MCF 10A (cell line): ENCODE measurements around the gene DIP2C. TPM values are rescaled to one million over a fixed set of nuclear protein-coding genes. Genes with fewer than 3 reads are reported as not detected.

Experiments
- BruUV-seq: library from RNA; stranded (reverse); fragments of 400-500 nt; replicated peaks from 2 replicates; lab custom pipeline; 2021; lab: Mats Ljungman, UMichigan
- CTCF ChIA-PET: fragments of 300-600 bp; sonication (Branson Sonifier 250); formaldehyde crosslinking; extraction: SDS; loops from one replicate; lab custom pipeline; 2021; ENCODE audit warnings: antibody characterized with exemption, inconsistent platforms; lab: Yijun Ruan, JAX
- POLR2A ChIA-PET: fragments of 300-600, 350-650 bp; sonication (Branson Sonifier 250); formaldehyde crosslinking; extraction: SDS; loops from one replicate; lab custom pipeline; 2020; ENCODE audit warnings: antibody characterized with exemption, inconsistent platforms; lab: Yijun Ruan, JAX
- DNase-seq: peaks from one replicate; pipeline ENCODE4 v3.0.0-alpha.2; 2018; ENCODE audit not compliant: unreplicated experiment
- H3K27ac Mint-ChIP-seq: one replicate; pipeline ENCODE4 v1.8.0; 2022; ENCODE audit warnings: mild to moderate bottlenecking, low read depth, mixed read lengths; ENCODE audit not compliant: unreplicated experiment
- H3K27me3 Mint-ChIP-seq: one replicate; pipeline ENCODE4 v1.8.0; 2022; ENCODE audit warnings: mixed read lengths; ENCODE audit not compliant: insufficient read depth, unreplicated experiment
- H3K36me3 Mint-ChIP-seq: one replicate; pipeline ENCODE4 v1.8.0; 2022; ENCODE audit warnings: mild to moderate bottlenecking, moderate library complexity, mixed read lengths; ENCODE audit not compliant: insufficient read depth, unreplicated experiment
- H3K4me1 Mint-ChIP-seq: one replicate; pipeline ENCODE4 v1.8.0; 2022; ENCODE audit warnings: mixed read lengths; ENCODE audit not compliant: insufficient read depth, unreplicated experiment
- H3K4me3 Mint-ChIP-seq: one replicate; pipeline ENCODE4 v1.8.0; 2022; ENCODE audit warnings: mild to moderate bottlenecking, moderate library complexity, mixed read lengths; ENCODE audit not compliant: unreplicated experiment
- H3K9me3 Mint-ChIP-seq: one replicate; pipeline ENCODE4 v1.8.0; 2022; ENCODE audit warnings: mixed read lengths; ENCODE audit not compliant: unreplicated experiment
- CTCF ChIP-seq: fragments of 200-600 bp; IDR thresholded peaks from one replicate; pipeline ENCODE4 v1.8.0; 2022; ENCODE audit warnings: antibody characterized with exemption, mild to moderate bottlenecking; ENCODE audit not compliant: unreplicated experiment
- intact Hi-C: fragments of 100-400 bp; cut with micrococcal nuclease; formaldehyde crosslinking; loops from 2 replicates; pipeline ENCODE4 v1.14.1; 2022
- total RNA-seq: library from RNA; stranded (reverse); gene quantifications from 2 replicates; pipeline ENCODE4 v1.2.3, GENCODE V29; 2022

DIP2C gene
- total RNA-seq, 1 experiment from 2014 or later, result 0.37 TPM

GRCh38 chr10:501596-501995 is 187.9 kb downstream of the DIP2C start:
- peak; percentile 87 for DNase-seq
- peaks cover 63% of the 10 kb centered on the region for H3K27me3 Mint-ChIP-seq

DNA sequence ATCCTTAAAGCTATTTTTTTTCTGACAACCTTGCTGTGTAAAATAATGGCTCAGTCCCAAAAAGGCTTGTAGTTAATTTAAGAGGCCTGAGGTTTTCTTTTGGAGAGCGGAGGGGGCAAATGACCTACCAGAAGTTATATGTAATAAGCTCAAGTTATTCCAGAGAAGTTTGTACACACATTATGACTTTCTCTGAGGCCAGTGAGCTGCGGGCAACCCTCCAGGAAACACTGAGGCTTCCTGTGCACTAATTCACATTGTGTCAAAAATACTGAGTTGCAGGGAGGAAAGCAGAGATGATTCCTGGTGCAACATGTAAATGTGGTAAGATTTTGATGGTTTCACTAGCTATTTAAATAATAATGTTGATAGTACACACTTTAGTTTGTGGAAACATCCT is 188.6 kb downstream of the DIP2C start:
- ChIA-PET POLR2A (no interaction called here), CTCF (interaction anchor here (1.5 kb wide), 1 partner anchor 10 kb away, joined by 8 read pairs; no protein-coding TSS in a partner anchor)
- TF ChIP-seq CTCF, result no peak
- H3K27me3 Mint-ChIP-seq, result peaks cover 56% of the 10 kb centered on the region
- intact Hi-C loops, result no loop called here
- no peaks in the 10 kb centered on the region for H3K4me1 Mint-ChIP-seq
- no peaks in the 10 kb centered on the region for H3K9me3 Mint-ChIP-seq
- no peak overlapping the region for H3K4me3 Mint-ChIP-seq
- BruUV-seq, result no TSS peak
- no peaks in the 10 kb centered on the region for H3K36me3 Mint-ChIP-seq
- DNase-seq, result no peak
- H3K27ac Mint-ChIP-seq, result no peak overlapping the region

More at GRCh38 chr10:501596-501995, 187.9 kb downstream of the DIP2C start:
- Mint-ChIP-seq H3K9me3 (no peaks in the 10 kb centered on the region), H3K4me3 (no peak overlapping the region), H3K36me3 (no peaks in the 10 kb centered on the region), H3K4me1 (no peaks in the 10 kb centered on the region), H3K27ac (no peak overlapping the region)
- ChIA-PET CTCF (interaction anchor here (1.5 kb wide), 1 partner anchor 9 kb away, joined by 8 read pairs; no protein-coding TSS in a partner anchor), POLR2A (no interaction called here)
- intact Hi-C loops, result no loop called here
- TF ChIP-seq CTCF, result no peak
- BruUV-seq, result no TSS peak

GRCh38 chr10:499991-500390 is 189.5 kb downstream of the DIP2C start:
- CTCF ChIA-PET, result interaction anchor here (1.5 kb wide), 1 partner anchor 11 kb away, joined by 8 read pairs; no protein-coding TSS in a partner anchor
- TF ChIP-seq CTCF, result no peak
- no peak for DNase-seq
- no peak overlapping the region for H3K27ac Mint-ChIP-seq
- H3K9me3 Mint-ChIP-seq, result no peaks in the 10 kb centered on the region
- H3K36me3 Mint-ChIP-seq, result no peaks in the 10 kb centered on the region
- intact Hi-C loops, result no loop called here
- H3K4me3 Mint-ChIP-seq, result no peak overlapping the region
- no peaks in the 10 kb centered on the region for H3K4me1 Mint-ChIP-seq
- BruUV-seq, result no TSS peak
- H3K27me3 Mint-ChIP-seq, result peaks cover 47% of the 10 kb centered on the region
- POLR2A ChIA-PET, result no interaction called here

GRCh38 chr10:498760-499435 is 190.6 kb downstream of the DIP2C start:
- DNase-seq, result no peak
- no peaks in the 10 kb centered on the region for H3K9me3 Mint-ChIP-seq
- H3K4me3 Mint-ChIP-seq, result no peak overlapping the region
- TF ChIP-seq CTCF, result no peak
- BruUV-seq, result no TSS peak
- ChIA-PET POLR2A (no interaction called here), CTCF (no interaction called here)
- H3K4me1 Mint-ChIP-seq, result no peaks in the 10 kb centered on the region
- no peak overlapping the region for H3K27ac Mint-ChIP-seq
- H3K36me3 Mint-ChIP-seq, result no peaks in the 10 kb centered on the region
- intact Hi-C loops, result no loop called here
- peaks cover 36% of the 10 kb centered on the region for H3K27me3 Mint-ChIP-seq
